Measurements from ENCODE around the gene TNPO3.

TNPO3 gene

DNA sequence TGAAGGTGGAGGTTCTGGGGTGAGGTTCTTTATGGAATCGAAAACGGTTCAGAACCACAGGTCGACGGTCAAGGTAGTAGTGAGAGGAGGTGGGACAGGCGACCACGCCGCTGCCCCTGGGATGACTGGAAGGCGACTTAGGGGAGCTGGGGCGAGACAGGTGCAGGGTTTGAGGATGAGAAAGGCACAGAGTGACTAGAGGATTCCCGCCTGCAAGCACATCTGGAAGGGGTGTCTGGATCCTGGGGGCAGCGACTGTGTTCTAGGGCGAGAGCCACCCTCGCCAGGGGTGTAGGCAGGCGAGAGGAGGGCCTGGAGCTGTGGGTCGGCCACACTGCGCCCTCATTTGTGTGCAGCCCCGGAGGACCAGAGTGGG, 117.7 kb downstream of the TNPO3 start:
- DNase-seq: no peak

DNA sequence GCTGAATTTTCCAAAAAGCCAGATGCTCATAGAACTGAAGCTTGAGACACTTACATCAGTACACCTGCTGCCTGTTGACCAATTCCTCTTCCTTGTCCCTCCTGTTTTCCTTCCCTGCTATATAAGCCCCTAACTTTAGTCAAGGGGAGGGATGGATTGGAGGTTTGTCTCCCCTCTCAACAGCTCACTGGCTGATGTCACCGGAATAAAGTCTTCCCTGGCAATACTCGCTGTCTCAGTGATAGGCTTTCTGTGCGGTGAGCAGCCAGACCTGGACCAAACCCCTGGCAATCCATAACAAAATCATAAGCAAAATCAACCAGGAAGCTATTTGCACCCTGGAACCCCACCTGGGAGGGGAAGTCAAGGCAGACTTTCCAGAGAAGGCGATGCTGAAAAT, 118.1 kb downstream of the TNPO3 start:
- DNase-seq: no peak

DNA sequence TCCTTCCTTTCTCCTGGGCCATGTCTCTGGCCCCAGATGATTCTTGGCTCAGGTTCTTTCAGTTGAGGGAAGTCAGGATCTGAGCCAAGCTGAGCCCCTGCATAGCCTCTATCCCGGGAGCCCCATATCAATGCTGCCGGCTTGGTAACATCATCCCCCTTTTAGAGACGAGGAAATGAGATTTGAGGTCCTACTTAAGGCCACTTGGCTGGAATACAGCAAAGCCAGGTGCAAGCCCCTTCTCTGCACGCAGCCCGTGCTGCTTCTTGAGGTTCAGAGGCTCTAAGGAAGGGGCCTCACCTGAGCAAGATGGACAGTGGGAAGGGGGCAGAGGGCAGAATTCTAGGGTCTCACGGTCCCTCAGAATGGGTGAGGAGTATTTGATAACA, 119.6 kb downstream of the TNPO3 start:
- DNase-seq: no peak

DNA sequence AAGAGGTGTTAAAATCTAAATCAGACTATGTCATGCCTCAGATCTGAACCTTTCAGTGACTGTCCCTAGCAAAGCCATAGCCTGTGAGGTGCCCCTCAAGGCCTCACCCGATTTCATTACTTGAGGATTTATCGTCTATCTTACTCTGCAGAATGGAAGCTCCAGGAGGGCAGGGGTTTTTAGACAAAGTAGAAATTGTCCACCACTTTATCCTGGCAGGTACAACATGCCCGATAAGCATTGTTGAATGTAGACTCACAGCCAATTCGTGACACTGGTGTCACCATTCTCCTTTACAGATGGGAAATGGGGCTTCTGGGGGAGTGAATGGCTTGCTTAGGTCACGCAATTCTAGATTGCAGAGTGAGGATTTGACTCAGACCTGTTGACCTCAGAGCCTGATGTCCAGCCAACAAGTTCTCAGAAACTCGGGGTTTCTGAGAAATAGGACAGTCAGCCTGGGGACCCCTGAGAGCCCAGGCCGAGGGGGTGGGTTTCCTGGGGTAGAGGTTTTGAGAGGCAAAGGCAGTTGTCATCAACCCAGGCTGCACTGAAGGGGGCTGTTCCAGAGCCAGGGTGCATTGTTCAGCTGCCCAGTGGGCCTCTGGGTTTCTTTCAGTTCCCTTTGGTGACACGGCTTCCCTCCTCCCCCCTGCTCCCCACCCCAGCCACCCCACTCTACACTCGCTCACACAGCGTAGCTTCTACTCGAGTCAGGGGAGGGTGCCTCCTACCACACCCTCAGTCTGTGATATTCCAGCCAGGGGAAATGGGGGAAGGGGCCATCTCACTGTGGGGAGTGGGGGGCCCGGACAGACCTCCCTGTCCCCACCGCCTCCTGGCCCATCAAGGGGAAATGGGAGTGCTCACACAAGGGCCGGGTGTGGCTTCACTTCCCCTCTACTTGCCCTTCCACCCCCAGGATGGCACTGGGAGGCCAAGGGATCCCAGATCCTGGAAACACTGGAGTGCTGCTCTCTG, 120.3 kb downstream of the TNPO3 start:
- no peak for DNase-seq

DNA sequence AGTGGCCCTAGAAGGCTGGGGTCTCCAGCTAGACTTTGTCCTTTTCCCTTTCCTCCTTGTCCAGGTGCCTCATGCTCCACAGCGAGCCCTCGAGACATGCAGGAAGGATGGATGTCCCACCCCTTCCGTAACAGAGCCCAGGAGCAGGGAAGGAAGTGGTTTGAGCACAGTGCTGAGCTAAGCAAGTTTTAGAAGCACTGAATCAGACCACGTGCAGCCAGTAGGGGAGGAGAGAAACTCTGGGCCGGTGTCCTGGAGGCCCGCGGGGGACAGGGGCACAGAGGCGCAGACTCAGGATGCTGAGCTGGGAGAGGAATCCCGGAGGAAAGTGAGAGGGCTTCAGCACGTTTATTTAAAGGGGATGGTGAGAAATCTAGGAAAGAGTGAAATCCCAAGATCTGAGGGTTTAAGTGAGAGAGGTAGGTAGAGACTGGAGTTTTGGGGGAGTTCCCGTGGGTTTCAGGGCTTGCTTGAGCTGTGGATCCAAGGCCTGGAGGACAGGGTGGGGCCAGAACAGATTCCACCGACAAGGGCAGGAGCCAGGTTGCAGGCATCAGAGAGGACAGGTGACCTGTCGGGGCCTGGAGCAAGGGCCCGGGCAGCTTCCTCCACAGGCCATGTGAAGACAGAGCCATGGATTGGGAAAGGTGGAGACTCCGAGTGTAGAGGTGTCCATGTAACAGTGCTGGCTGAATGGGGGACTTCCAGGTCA, 121.6 kb downstream of the TNPO3 start:
- DNase-seq: peak; percentile 34

DNA sequence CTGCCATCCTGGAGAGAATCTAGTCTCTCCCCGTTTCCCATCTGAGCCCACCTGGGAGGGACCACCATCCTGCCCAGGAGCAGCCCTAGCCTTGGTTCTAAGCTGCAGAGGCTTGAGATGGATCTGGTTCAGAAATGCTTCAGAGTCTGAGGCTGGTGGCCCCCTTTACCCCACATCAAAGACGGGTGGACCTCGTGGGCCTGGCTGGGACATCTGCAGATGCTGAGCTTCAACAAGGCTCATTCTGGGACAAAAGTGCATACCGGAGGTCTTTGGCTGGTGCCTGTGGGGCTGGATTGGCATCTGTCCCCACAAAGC, 122.1 kb downstream of the TNPO3 start:
- DNase-seq: no peak

DNA sequence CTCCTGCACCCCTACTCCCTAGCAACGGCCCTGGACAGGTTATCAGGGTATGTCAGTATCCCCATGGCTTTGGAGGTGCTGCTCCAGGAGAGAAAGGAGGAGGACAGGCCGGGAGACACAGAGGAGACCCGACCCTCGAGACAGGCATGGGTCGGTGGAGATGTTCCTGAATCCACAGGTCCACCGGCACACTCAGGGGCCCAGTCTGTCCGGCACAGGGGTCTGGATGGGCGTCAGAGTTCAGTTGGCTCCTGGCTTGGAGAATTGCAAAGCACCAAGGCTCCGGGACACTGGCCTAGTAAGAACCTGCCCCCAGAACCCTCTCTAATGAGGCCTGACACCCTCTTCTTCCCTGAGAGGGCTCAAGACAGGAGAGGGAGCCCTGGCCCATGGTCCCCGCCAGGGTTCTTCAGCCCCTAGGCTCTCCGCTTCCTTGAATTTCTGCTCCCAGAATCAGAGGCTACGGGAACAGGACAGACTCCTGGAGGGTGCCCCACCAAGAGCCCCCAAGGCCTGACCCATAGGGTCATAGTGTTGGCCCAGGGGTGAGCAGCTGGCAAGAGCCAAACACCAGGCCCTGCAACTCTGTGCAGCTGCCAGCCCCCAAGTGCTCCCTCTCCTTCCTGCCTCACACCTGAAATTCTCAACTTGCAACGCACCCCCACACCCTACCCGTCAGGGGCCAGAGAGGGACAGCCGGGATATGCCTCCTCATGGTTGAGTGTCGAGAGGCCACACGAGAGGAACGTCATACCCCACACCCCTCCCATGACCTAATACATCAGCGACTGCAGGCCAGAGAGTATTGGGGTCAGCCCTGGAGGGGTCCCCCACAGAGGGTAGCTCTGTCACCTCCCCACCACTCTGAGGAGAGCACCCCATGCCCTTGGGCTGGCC, 122.7 kb downstream of the TNPO3 start:
- no peak for DNase-seq

DNA sequence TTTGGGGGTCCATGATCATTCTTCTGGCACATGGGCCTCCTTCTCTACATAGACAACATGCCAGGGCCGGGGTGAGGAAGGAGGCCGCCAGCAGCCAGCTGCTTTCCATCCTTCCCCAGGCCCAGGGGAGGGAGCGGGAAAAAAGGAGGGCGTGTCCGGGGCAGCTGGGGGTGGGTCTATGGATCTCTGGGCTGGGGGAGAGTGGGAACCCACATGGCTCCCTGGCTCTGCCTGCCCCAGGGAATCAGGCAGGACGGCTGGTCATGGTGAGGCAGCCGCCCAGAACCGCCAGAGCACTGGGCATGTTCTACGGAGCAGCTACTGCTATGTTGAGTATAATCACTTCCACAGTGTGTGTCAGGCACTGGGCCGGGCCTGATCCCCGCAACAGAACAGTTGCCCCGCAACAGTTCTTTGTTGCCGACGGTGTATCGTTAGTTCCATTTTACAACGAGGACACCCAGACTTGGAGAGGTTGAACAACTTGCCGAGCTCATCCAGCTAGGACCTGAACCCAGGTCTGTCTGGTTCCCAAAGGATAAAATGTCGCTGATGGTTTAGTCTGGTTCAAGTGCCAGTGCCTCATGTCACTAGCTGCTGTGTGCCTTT, 123.6 kb downstream of the TNPO3 start:
- no peak for DNase-seq

DNA sequence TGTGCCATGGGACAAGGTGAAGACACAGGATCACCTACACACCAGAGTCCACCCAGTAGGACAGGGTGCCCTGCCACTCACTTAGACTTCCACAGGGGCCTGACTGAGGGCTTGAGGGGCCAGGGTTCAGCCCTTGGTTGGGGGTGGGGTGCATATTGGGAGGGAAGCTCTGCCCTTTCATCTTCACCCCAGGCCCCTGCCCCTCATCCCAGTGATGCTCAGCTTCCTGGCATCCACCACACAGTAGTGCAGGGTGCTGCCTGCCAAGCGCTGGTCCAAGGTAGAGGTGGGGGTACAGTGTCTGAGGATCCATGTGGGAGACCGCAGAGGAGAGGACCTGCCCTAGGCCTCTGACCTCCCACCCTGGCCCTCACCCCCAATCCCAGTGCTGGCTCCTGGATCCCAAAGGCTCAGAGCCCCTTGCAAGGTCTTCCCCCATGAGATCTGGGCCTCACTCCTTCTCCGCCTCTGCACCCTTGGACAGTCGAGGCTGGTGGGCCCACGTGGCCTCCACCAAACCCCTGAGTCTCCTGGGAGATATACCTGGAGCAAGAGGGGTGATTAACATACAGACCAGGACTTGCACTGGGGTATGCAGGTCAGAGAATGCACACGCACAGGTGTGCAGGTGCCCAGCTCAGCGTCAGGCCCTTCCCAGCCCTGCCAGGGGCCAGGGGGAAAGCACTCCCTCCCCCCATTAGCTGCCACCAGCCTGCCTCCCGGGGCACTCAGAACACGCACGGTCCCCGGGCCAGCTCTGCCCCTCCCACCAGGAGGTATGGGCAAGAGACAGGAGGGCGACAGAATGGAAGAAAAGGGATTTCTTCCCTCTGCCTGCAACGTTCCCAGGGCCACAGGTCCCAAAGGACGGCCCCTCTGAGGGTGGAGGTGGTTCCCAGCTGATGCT, 125.8 kb downstream of the TNPO3 start:
- DNase-seq: no peak

DNA sequence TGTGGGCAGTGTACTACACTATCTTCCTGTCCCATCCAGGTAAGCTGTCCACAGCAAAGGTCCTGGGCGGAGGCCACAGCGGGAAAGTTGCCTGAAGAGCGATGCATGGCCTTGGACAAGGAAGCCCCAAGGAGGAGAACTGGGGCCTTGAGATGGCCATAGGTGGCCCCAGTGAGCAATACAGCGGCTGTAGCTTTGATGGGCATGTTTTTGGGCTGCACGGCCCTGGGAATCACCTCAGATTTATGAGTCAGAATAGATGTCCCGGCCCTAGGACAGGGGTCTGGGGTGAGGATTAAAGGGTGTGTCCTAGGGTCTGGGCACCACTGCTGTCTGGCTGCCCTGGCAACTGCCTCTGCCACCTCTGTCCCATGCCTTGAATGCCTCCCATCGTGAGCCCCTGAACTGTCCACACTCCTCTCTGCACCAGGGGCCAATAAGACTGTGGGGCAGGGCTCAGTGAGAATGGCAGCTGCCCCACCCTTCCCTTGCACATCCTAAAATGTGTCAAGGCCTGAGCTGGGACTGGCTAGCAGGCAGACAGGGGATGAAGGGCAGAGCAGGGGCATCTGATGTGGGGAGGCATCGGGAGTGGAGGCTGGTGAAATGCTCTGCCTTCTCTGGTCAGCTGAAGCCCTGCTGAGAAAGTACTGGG, 126.6 kb downstream of the TNPO3 start:
- DNase-seq: no peak

DNA sequence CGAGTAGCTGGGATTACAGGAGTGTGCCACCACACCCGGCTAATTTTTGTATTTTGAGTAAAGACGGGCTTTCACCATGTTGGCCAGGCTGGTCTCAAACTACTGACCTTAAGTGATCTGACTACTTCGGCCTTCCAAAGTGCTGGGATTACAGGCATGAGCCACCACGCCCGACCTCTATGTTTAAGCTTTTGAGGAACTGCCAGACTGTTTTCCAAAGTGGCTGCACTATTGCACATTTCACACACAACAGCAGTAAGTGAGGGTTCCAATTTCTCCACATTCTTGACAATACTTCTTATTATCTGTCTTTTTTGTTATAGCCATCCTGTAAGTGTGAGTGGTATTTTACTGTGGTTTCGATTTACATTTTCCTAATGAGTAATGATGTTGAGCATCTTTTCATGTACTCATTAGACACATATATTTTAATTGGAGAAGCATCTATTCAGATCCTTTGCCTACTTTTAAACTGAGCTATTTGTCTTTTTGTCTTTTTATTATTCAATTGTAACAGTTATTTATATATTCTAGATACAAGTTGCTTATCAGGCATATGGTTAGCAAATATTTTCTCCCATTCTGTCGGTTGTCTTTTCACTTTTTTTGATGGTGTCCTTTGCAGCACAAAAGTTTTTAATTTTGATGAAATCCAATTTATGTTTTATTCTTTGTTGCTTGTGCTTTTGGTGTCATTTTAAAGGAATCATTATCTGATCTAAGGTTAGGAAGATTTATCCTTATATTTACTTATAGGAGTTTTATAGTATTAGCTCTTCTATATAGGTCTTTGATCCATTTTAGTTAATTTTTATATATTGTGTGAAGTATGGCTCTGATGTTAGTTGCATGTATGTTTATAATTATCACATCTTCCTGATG, 130.0 kb downstream of the TNPO3 start:
- DNase-seq: no peak

DNA sequence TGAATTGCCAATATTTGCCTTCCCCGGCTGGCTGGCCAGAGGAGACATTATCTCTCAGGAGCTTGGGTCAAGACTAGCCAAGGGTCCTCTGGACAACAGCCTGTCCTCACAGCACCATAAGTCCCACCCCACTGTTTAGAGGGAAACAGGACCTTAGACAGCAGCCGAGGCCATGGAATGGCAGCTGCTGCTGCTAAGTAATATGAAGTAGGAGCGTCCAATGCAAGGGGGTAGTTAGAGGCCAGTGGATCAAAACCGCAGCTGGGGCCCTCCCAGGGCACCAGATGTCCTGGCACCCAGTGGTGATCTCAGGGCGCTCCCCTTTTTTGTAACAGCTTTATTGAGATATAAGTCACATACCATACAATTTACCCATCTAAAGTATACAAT, 131.5 kb downstream of the TNPO3 start:
- DNase-seq: no peak

DNA sequence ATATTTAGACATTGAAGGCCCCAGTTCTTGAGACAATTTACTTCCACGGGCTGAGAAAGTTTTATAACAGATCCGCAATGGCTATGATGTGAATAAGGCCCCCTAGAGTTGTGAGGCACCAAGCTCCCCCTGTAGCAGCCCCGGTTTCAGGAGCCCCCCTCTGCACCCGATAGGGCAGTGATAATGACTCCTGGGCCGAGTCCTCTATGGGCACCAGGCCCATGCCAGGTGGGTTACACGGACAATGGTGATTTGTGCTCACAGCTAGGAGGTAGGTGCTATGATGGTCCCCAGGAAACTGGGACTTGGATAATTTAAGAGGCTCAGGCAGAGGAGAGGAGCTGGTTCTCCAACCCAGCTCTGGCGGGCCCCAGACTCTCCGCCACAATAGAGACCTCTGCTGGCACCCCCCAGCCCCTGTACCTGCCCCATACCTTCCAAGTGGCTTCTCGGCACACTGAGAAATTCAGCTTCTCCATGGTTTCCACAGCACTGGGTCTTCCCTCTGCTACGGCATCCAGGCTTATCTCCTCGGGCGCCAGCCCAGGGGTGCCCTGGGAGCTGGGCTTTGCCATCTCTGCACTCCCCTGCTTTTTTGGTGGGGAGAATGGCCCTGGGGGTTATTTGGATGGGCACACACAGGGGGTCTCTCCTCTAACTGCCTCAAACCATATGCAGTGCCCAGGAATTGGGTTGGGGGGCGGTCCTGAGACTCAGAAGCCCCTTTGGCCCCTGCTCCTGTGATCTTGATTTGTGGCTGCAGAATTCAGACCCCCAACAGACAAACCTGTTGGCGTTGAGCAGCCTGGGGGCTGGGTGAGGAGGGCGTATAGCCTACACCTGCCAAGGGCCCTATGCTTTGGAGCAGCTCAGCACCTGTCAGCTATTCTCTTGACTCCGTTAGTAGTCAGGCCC, 132.2 kb downstream of the TNPO3 start:
- no peak for DNase-seq

DNA sequence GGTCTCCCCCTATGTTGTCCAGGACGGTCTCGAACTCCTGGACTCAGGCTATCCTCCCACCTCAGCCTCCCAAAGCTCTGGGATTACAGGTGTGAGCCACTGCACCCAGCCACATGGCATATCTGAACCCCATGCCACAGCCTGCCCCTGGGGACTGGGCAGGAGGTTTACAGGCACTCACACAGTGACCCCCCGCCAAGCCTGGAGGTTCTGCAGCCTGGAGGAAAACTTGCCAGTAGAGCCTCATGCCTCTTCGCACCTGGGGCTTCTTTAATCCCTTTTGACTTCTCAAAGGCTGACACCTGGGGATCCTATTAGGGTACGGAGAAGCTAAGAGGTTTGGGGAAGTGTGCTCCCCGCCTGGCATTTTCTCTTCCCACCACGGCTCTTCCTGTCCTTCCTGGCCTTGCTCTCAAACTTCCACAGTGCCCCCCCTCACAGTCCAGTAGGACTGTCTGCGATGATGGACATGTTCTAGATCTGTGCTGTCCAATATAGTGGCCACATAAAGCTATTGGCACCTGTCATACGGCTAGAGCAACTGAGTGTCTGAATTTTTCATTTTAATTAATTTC, 133.0 kb downstream of the TNPO3 start:
- no peak for DNase-seq

DNA sequence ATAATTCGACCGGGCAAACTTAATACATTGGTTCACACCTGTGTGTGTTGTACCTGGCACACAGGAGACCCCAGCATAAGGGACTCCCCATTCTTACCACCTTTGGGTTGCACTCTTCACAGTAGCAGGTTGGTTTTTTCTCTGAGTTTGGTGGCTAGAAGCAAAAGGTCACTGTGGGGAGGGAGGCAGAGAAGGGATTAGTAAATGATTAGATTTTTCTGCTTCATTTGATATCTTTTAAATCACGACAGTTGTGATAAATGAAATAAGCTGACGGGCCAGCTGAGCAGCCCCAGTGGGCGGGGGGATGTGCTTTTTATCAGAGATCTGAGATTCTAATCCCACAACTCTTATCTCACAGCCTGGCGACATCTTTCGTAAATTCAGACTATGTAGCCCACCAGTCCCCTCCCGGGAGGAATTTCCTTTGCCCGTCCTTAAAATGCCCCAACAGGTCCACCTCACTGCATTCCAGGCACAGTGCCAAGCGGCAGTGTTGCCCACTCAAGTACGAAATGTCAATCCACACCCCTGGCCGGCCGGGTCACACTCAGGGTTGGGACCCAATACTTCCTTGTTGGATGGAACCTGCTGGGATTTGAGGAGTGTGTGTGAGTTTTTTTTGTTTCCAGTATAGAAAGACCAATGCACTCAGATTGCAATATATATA, 133.9 kb downstream of the TNPO3 start:
- DNase-seq: no peak

DNA sequence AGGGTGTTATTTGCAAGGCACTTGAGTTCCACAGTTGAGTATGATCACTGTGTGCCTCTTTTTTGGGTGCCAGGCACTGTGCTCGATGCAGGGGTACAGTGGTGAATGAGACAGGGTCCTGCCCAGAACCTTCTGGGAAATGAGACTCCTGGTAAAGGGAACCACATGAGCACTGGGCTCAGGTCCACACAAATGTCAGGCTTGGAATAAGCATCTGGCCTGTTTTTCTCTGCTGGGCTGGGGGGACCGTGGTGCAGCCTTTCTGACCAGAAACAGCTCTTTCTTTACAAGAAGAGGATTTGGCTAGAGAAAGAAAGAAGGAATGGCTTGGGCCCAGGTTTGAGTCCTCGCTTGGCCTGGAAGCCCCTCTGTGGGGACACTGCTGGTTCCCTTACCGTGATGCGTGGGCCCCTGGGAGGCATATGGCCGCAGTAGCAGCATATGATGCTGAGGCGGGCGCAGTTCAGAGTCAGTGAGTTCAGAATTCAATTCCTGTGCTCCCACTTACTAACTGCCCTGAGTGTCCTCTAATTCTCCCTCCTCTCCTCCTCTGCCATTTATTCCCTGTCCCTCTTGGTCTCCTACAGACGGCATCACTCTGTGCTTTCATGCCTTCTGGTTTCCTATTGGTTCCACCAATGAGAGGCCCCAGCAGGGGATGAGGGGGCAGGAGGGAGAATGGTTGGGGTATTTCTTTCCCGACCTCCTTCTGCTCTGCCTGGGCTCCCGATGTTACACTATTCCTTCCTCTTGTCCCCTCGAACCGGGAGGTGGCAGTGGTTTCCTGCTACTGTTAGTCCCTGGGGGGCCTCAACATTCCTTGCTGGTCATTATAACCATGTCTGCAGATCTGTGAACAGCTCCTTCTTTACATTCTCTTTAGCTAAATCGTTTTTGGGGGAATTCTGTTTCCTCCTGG, 134.8 kb downstream of the TNPO3 start:
- DNase-seq: no peak

DNA sequence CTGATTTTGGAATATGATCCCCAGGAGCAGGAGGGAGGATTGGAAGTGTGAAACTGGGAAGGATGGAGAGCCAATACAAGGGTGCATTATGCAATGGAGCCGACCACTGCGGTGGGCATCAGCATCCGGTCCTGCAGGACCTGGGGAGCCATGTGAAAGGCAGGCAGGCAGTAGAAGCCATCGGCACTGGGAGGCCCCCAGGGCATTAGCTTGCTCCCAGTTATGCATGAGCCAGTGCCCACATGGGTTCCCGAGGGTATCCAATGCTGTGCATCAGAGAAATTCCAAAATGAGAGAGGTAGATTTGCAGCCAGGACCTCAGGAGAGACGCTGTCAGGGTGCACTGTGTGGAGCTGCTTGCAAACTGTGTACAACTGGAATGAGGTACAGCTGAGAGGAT, 135.7 kb downstream of the TNPO3 start:
- DNase-seq: no peak
